Measurements from ENCODE around the gene CTXN1. TPM values are rescaled to one million over a fixed set of nuclear protein-coding genes. Genes with fewer than 3 reads are reported as not detected.
A peak's percentile ranks its signal among the peaks of the same experiment; 100 is the strongest.

Gene CTXN1
- total RNA-seq, 1 donor from 2014 or later = 4.9 TPM

DNA sequence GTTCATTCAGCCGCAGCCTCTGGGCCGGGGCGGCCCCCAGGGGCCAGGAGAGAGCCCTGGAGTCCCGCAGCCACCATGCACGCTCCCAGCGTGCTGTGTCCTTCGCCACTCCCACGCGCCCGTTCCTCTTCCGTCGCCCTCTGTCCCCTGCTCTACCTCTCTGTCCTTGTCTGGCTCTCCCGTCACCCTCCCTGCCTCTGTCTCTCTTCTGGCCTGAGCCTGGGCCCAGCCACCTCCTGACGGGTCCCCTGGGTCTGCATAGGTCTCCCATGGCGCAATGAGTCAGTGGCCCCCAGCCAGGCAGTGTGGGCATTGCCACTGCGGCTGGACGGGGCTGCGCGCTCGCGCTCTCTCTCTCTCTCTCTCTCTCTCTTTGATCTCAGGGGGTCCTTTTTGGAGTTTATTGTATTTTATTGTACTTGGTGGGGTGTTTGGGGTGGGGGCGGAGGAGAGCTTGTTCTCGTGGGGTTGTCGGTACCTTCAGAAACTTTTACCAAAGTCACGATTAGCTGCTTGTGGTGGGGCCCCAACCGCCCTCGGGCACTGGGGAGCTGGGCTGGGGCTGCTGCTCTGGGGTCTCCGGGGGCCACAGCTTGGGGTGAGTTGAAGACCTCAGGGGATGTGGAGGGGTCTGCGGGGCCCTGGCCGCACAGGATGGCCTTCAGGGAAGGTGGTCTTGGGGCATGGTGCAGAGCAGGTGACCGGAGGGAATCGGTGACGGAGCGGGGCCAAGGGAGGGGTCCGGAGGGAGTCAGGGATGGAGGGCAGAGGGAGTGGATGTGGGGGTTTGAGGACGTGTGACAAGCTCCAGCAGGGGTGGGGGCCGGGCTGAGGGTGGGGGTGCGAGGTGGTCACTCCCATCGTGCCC is 13.0 kb downstream of the CTXN1 start:
- DNase-seq = no peak

DNA sequence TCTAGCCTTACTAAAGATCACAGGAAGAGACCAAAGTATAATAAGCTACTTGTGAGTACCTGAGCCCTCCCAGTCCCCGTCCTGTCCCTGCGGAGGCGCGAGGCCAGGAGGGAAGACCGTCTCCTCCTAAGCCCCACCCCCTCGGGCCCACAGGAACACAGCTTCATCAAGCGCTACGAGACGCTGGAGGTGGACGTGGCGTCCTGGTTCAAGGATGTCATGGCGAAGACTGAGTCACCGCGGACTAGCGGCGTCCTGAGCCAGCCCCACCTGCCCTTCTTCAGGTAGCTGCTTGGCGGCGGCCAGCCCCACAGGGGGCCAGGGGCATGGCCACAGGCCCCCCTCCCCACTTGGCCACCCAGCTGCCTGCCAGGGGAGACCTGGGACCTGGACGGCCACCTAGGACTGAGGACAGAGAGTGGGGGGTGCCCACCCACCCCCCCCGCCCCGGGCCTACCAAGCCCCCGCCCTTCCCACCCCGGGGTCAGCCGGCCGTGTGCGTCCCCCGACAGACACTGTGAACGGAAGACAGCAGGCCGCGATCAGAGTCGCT is 13.7 kb downstream of the CTXN1 start:
- DNase-seq = no peak

DNA sequence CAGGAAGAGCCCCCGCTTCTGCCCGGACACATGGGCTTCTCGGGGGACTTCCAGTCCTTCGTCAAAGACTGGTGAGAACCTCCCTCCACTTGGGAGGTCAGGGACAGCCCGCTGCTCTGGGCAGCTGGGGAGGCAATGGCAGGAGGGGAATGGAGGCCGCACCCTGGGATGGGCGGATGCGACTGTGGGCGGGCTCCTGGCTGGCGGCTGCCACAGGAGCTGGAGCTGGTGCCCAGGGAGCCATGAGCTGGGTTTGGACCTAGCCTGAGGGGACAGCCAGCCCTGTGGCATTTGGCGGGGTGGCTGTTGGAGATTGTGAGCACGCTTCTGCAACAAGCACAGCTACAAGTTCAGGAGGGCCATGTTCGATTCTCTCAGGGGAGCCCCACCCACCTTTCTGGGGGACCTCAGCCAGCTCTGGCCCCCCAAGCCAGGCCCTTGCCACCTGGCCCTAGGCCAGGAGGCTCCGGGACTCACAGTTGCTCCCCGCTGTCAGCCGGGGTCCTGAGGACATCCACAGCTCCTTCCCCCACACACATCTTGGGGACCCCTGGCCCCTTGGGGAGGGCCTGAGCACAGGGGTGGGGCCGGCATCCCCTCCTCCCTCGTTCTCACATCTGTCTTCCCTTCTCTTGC is 14.3 kb downstream of the CTXN1 start:
- no peak for DNase-seq

DNA sequence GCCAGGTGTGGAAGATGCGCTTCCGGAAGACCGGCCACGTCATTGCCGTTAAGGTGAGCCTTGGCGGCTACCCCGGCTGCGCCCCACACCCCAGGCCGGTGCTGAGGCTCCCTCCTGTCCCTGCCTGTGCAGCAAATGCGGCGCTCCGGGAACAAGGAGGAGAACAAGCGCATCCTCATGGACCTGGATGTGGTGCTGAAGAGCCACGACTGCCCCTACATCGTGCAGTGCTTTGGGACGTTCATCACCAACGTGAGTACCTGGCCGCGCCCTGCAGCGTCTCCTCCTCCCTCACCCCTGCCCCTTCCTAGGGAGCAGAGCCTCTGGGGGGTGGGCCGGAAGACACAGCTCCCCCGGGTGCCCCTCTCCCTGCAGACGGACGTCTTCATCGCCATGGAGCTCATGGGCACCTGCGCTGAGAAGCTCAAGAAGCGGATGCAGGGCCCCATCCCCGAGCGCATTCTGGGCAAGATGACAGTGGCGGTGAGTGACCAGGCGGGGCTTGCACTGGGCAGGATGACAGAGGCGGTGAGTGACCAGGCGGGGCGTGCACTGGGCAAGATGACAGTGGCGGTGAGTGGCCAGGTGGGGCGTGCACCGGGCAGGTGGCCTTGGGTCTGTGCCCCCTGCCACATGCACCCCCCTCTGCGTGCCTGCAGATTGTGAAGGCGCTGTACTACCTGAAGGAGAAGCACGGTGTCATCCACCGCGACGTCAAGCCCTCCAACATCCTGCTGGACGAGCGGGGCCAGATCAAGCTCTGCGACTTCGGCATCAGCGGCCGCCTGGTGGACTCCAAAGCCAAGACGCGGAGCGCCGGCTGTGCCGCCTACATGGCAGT is 15.4 kb downstream of the CTXN1 start:
- DNase-seq = no peak

DNA sequence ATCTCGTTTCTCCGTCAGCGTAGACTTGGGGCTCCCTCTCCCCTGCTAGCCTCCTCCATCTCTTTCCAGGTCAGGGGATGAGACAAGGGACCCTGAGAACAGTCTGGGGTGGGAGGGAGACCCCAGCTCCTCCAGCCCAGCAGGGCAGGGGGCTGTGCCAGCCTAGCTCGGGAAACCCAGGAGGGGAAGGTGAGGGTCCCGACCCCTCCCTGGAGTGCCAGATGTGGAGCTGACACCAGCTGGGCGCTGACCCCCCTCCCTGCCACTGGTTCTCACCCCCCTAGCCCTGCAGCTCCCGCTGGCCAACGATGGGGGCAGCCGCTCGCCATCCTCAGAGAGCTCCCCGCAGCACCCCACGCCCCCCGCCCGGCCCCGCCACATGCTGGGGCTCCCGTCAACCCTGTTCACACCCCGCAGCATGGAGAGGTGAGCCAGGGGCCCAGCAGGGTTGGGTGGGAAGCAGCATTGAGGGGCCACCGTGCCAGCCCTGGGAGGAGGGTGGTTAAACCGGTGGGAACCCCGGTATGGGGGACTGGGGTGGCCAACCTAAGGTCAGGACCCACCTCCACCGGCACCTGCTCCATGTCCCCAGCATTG is 16.4 kb downstream of the CTXN1 start:
- DNase-seq = no peak

DNA sequence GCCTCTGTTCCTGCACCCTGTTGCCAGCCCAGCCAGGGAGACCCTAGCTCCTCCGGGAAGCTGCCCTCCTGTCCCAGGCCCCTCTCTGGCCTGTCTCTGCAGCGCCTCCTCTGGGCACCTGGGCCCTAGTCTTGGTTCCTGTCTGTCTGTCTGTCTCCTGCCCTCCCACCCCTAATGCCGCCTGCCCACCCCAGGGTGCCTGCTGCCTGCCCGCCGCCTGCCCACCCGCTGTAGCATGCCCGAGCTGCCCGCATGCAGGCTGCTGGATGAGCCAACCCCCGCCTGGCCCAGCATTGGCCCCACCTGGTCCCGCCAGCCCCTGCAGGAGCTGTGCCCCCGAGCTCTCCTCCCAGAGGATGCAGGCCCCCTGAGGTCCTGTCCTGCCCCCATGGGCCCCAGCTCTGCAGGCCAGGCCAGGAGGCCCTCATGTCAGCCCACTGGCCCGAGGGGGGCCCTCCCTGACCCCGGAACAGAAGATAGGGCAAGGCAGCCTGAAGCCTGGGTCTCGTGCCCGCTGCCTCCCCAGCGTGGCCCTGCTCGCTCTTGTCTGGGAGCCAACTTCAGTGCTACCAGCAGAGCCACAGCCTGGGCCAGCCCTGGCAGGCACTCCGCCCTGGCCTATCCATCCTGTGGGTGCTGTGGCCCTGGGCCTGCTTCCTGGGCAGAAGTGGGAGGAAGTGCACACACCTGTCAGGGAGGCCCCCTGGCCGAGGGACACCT is 17.0 kb downstream of the CTXN1 start:
- no peak for DNase-seq

DNA sequence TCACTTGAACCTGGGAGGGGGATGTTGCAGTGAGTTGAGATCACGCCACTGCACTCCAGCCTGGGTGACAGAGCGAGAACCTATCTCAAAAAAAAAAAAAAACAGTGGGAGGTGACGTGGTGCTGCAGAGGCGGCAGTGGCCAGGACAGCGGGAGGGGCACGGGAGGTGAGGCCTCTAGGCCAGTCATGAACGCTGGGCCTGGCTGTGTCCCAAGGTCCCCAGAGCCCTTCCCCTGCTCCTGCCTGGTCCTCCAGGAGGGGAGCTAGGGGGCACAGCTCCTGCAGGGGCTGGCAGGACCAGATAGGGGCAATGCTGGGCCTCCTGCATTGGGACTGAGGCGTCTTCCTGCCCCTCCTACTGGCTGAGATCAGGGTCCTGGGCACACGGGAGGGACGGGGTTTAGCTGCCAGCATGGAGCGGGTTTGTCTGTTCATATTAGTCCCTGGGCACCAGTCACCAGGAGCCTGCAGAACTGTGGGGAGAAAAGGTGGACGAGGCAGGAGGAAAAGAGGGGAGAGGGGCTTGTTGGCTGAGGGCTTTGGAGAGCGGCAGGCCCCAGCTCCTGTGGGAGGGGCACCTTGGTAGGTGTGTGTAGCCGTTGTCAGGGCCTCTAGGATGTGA is 17.7 kb downstream of the CTXN1 start:
- no peak for DNase-seq

DNA sequence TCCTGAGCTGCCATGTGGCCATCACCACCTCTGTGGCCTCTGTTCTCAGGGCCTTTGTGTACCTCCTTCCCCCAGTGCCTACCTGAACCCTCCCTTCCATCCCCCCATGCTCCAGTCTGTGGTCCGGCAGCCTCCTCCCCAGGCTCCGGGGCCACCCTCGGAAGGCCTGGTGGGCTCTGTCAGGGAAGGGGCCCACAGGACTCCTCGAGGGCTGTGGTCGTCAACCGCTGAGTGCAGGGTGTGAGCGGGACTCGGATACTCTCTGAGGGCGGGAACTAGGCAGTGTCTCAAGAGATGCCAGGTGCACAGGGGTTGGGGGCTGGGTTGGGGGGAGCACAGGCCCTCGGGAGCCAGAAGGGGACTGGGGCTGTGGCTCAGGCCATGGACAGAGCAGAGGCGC is 18.4 kb downstream of the CTXN1 start:
- DNase-seq = no peak

DNA sequence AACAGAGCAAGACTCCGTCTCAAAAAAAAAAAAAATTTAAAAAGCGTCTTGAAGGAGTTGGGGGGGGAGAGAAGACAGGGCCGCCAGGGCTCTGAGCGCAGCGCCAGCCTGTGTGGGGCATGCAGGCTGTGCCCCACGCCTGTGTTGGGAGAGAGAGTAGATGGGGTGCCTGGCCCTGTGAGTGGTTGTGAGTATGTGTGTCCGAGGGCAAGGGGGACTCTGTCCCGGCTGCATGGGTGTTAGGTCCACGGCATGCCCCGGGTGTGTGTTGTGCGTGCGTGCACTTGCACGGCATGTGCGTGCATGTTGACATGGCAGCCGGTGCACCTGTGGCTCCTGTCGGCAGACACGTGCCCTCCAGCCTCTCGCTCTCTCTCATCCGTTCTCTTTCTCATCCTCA is 18.8 kb downstream of the CTXN1 start:
- no peak for DNase-seq

DNA sequence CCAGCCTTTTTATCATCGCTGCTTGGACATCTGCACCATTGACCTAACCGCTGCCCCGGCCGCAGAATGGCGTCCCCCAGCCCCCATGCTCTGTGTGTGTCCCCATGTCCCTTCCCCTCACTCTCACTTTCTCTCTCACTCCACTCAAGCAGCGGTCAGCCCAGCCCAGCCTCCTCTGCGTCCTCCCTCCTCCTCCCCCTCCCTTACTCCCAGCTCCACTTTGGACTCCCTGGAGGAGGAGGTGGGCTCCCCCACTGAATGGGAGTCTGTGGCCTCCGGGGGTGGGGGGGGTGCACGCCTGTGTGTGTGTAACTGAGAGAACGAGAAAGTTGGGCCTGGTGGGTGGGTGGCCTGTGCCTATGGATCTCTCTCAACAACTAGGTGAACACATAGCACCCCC is 20.1 kb downstream of the CTXN1 start:
- no peak for DNase-seq

DNA sequence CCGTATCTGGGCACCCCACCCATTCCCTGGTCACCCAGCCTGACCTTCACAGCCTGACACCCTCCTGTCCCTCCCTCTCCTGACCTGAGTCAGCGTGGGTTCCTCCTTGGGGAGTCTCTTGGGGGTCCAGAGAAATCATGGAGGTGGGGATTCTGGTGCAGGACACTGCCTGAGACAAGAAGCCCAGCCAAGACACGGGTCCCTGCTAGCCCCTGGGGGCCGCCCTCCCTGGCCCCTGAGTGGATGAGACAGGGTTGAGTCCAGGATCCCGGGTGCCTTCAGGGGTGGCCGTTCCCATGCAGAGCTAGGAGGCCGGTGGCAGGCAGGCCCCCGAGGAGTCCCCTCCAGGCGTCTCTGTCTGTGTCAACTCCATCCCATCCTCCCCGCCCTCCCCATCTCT is 20.7 kb downstream of the CTXN1 start:
- DNase-seq = no peak

DNA sequence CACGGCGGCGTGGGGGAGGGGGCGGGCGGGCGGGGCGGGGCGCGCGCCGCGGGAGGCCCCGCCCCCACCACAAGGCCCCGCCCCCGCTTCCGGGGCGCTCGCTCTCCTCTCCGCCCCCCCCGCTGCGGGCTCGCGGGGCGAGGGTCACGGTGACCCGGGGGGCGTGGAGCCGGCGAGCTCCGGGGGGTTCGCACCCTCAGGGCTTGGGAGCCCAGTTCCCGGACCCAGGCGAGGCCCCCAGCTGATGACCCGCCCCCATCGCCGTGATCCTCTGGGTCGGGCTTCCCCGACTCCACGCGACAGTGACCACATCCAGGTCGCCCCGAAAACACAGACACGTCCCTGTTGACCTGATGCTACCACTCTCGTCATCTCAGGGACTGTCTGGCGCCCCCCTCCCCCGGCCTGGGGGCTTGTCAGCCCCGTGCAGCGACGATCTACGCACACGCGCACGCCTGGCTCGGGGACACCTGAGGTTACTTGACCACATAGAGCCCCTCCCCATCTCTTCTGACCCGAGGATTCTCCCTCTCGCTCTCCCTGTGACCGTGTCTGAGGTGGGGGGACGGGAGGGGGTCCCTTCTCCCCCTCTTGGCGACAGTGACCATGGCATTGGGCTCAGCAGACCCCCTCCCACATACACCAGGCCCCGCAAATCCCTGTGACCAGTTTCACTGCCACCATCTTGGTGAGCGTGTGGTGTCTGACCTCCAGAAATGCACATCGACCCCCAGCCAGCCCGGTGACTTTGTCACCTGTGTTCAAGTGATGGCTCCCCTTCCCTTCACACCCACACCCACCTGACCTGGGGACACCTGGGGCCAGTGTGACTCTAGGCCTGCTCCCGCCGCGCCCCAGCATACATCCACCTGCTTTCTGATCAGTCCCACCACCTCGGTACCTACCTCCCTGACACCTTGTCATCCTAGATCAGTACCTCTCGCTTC is 21.6 kb downstream of the CTXN1 start:
- DNase-seq = peak; percentile 30

DNA sequence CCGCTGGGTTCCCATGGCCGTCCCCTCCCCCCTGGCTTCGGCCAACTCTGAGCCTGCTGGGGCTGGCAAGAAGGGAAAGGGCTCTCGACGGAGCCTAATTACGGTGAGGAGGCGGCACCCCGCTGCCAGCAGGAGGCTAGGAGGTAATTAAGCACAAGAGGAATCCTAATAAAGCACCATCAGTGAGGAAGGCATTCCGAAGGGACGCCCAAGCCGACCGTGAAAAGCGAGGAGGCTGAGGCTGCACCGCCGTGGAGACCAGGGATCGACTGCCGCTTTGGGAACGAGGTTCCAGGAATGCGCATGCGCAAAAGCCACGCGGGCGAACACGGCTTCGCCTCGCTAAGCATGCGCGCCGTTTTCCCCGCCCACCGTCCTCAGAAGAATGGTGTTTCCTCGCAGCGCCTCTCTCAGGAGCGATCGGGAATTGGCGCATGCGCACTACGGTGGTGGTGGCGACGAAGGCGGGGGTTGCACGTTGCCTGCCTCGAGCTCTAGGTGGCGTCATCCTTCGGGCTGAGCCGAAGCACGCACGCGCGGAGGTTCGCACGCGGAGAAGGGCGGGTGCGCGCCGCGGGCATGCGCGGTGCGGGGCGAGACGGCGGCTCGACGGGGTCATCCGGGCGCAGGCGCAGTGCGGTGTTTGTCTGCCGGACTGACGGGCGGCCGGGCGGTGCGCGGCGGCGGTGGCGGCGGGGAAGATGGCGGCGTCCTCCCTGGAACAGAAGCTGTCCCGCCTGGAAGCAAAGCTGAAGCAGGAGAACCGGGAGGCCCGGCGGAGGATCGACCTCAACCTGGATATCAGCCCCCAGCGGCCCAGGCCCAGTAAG is 22.5 kb downstream of the CTXN1 start, which contains the start of gene MAP2K7:
MAP2K7 (plus strand) TSS at position 634 of the 830 bp plus-strand sequence; CDS start at position 702, 68 bp downstream.
- DNase-seq = peak; percentile 100

DNA sequence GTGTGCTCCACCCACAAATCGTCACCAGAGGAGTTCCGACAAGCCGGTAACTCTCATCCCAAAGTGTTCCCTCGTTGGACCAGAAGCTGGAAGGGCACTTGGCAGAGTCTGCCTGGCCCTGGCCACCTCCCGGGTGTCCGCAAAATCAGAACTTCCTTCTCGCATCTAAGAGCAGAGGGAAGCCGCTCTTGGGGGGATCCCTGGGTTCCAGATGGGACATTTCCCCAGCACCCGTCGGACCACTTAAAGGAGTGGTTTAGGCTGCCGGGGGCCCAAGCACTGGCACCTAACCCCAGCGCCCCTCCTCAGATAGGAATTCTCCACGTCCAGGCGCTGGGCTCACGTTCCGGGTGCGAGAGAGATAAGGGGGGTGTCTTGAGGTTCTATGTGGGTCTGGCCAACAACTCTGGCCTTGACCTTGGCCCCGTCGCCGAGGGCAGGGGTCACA is 23.1 kb downstream of the CTXN1 start:
- DNase-seq = no peak

DNA sequence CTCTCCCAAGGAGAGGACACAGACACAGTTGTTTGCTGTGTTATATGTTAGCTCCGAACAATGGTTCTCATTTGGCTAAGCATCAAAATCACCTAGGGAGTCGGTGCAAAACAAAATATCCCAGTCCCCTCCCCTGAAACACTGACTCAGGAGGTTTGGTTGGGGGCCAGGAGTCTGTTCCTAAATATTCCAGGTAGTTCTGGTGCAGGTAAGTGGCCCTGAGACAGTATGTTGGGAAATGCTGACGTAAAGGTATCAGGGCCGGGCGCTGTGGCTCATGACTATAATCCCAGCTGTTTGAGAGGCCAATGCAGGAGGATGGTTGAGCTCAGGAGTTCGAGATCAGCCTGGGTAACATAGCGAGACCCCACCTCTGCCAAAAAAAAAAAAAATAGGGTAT is 24.6 kb downstream of the CTXN1 start:
- DNase-seq = no peak

DNA sequence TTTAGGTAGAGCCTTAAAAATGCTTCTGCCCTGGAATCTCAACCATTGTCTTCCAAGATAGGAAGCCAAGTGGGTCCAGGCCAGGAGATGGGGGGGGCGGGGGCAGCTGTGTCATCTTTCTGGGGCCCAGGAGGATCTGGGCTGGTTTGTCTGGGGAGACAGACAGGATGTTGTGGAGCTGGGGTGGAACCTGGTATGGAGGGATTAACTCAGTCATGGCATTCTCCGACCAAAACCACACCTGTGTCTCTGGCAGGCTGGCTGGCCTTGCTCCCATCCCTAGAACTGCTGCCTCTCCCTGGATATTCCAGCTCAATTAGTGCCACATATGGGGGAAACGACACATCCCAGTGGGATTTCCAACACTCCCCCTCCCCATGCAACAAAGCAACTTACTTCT is 25.0 kb downstream of the CTXN1 start:
- no peak for DNase-seq

DNA sequence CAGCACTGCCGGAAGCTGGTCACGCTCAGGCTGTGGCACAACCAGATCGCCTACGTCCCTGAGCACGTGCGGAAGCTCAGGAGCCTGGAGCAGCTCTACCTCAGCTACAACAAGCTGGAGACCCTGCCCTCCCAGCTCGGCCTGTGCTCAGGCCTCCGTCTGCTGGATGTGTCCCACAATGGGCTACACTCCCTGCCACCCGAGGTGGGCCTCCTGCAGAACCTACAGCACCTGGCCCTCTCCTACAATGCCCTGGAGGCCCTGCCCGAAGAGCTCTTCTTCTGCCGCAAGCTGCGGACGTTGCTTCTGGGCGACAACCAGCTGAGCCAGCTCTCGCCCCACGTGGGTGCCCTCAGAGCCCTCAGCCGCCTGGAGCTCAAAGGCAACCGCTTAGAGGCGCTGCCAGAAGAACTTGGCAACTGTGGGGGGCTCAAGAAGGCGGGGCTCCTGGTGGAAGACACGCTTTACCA is 25.5 kb downstream of the CTXN1 start:
- DNase-seq = no peak

DNA sequence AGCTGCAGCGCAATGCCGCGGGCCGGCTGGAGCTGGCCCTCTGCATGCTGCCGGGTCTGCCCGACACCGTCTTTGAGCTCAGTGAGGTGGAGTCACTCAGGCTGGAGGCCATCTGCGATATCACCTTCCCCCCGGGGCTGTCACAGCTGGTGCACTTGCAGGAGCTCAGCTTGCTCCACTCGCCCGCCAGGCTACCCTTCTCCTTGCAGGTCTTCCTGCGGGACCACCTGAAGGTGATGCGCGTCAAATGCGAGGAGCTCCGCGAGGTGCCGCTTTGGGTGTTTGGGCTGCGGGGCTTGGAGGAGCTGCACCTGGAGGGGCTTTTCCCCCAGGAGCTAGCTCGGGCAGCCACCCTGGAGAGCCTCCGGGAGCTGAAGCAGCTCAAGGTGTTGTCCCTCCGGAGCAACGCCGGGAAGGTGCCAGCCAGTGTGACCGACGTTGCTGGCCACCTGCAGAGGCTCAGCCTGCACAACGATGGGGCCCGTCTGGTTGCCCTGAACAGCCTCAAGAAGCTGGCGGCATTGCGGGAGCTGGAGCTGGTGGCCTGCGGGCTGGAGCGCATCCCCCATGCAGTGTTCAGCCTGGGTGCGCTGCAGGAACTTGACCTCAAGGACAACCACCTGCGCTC is 26.1 kb downstream of the CTXN1 start:
- no peak for DNase-seq
